GM21737 (cell line): Measurements from ENCODE around the gene RXRA.

Source experiments
- ATAC-seq: cut with Tn5 transposase; IDR thresholded peaks from one replicate; pipeline ENCODE4 v1.9.1; 2021; ENCODE audit warnings: mild to moderate bottlenecking, moderate library complexity; ENCODE audit not compliant: unreplicated experiment

RXRA gene

GRCh38 chr9:134350416-134350994 lies 24.2 kb downstream of the RXRA start:
- ATAC-seq: no peak

DNA sequence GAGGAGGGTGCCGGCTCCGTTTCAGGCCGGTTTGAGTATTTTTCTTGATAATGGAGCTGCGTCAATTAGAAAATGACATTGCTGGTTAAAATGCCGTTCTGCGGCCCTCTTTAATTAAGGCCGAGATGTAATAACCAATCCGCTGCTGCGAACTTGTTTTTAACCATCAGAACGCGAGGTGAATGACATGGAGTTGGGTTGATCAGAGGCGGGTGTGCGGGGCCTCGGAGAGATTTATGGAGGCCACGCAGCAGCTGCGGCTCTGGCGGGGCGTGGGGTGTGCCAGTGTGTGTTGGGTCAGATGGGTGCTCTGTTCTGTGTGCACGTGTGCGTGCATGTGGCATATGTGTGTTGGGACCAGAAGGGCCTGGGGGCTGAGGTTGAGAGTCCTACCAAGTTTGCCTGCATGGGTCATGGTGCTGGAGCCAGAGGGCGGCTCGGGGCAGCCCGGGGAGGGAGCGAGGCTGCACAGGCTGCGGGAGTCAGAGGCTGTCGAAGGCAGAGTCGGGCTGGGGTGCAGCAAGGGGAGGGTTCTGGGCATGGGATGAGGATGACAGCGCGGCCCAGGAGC lies 25.4 kb downstream of the RXRA start:
- ATAC-seq: no peak

DNA sequence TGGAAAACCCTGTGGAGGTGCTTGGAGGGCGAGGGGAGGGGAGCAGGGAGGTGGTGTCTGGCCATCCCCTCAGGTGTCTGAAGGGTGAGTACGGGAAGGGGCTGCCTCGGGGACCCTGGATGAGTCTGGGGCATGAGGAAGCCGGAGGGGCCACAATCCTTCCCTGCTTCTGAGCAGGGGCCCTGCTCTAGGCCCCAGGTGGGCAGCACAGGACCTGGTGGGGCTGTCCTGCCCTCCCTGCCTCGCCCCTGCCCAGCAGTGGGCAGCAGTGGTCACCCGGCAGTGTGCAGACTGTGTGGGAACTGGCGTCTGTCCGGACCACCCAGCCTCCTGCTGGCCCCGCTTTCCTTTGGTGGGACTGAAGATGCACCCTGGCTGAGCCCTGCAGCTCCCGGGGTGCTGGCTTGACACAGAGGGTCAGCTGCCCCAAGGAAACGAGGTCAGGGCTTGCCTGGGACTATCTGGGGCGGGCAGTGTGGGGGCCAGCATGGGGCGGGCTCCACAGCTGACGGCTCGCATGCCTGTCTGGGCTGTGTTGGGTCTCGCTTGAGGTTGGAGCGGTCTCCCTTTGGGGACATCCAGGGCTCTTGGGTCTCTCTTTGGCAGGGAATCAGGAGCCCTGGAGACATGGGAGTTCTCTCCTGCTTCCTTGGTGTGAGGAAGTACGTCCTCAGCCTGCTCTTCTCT lies 26.1 kb downstream of the RXRA start:
- ATAC-seq: no peak

- ATAC-seq: no peak
These were observed 27.3 kb downstream of the RXRA start for GRCh38 chr9:134353539-134353938.

GRCh38 chr9:134355158-134355557 lies 28.9 kb downstream of the RXRA start:
- ATAC-seq: no peak

DNA sequence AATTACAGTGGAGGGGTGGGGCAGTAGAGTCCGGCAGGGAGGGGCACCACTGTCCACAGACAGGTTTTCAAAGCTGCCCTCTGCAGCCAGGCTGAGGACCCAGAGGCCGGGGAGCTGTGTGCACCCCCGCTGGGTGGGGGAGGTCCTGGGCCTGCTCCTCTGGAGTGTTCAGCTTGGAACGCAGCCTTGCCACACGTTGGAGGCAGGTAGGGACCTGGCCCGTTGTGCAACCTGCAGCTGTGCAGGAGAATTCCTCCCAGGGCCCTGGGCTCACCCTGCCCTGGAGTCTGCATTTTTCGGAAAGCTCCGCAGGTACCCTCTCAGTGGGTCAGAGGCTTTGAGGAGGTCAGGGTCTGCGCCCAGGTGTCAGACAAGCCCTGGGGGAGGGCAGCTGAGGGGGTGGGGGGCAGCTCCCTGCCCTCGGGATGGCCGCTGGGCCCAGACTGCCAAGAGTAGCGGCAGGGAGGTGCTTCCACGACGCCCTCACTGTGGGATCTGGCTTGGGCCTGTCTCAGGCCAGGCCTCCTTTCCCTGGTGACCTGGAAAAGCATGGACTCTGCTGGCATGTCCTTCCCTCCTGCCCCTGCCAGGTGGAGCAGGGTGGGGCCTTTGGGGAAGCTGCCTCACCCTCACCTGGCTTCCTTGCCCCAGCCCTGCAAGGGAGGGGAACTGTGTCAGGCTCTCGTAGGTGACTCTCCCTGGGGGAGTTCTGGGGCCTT lies 29.5 kb downstream of the RXRA start:
- ATAC-seq: no peak

DNA sequence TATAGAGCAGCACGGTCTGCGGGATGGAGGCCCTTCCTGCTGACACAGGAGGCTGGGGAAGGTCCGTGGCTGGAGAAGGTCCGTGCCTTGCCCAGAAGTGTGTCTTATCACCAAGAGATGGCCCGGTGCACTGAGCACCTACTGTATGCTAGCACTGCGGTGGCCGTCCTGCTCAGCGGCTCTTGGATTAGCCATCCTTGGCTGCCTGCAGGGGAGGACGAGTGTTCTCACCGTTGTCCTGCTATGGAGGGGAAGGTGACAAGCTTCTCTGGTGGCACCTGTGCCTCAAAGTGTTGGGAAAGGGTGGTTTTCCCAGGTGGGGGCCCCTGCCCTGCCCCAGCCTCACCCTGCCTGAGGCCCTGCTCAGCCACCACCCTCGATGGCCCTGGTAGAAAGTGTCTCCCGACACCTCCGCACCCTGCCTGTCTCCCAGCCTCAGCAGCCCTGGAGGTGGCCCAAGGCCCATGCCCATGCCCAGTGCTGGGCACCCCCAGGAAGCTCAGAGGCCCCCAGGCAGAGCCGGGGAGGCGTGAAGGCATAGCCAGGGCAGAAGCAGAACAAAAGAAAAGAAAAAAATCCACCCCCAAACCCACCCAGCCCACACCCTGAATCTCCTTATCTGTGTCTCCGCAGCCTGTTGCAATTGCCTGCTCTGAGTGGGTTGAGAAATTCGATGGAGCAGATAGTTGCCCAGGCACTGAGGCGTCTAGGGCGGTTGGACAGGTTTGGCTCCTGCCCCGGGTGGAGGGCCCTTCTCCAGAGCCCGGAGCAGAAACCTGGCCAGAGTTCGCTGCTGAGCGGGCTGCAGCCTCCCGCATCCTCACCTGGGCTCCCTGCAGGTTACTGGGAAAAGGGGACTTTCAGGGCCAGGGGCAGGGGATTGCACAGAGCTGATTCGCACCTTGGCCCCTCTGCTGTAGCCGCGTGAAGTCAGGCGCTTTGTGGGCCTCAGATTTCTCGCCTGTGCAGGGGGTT lies 30.5 kb downstream of the RXRA start:
- no peak for ATAC-seq

DNA sequence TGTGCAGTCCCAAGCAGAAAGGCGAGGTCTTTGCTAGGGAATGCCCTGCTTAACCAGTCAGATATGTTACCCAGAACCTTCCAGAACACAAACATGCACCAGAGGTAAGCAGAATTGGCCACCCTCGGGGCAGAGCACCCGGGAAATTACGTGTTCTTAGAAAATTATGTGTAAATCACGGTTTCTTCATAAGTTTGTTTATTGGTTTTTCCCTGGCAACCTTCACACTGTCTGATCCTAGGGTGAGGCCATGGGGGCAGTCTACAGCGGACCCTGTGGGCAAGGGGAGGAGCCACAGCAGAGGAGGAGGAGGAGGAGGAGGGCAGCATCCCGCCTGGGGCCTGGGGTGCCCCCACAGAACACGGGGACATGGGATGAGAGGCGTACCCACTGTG lies 31.4 kb downstream of the RXRA start:
- no peak for ATAC-seq

DNA sequence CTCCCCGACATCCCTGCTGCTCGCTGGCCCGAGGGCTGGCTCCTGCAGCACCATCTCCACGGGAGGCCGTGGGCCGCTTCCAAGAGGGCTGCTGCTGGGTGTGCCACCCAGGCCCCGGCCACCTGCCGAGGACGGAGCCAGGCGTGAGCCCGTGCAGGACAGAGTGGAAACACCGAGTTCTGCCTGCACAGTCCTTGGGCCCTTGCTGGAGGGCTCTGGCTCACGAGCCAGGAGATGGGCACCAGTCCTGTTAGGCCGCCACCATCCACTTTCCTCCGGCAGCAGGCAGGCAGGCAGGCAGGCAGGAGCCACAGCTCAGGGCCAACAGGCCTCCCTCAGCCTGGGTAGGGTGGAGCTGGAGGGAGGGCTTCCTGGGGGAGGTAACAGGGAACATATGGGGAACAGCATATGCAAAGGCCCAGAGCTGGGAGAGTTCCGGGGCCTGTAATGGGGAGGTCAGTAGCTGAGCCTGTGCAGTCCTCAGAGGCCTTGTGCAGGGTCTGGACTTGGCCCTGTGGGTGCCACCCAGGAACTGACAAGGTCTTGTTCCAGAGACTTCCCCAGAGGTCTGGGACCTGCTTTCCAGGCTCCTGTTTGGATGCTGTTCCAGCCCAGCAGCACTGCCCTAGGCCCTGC lies 31.9 kb downstream of the RXRA start:
- ATAC-seq: no peak

DNA sequence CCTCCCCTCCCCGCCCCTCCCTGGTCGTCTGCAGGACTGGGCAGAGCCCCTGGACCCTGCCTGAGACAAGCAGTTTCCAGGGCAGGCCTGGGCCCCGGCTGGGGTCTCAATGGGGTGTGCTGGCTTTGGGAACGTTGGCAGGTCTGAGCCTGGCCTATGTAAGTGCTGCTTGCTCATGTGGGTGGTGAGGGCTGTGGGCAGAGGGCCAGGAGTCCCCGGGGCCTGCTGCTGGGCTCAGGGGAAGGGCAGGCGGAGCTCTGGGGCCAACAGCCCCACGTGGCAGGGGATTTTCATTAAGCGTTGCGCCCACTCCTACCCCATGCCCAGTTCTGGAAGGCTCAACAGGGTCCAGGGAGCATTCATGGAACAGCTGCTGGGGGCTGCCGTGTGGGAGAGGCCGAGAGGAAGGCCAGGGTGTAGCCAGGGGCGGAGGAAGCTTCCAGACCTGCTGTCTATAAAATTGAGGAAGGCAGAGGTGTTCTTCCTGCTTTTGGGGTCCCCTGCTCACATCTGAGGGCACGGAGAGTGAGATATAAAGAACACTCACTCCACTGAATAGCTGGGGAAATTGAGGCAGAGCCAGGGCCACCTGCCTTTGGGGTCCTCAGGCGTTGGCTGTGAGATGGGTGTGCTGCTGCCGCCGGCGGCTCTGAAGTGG lies 32.5 kb downstream of the RXRA start:
- no peak for ATAC-seq

DNA sequence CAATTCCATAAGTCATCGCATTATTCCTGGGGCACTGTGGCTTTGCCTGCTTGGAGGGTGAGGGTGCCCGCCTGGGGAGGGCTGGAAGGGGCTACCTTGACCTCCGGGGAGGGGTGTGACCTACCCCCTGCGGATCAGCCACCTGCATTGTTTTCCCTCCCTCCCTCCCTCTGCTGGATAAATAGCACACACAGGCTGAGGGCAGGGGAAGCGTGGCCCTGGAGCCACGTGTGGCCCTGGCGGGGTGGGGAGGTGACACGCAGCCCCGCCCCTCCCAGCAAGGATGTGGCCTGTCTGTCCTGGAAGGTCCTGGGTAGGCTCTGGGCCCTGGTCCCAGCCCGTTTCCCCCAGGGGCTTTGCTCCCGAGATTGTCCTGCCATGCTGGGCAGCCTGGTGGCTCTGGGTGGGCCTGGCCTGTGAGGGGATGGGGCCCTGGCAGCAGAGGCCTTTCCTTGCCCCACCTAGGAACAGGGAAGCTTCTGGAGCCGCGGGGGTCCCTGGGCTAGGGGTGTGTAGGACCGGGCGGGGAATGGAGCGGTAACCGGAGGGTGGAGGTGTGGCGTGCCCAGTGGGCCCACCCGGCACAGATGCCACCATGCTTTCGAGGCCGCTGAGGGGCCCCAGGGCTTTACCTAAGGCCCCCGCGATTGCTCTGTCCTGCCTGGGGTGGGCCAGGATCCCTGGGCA lies 33.4 kb downstream of the RXRA start:
- ATAC-seq: no peak

DNA sequence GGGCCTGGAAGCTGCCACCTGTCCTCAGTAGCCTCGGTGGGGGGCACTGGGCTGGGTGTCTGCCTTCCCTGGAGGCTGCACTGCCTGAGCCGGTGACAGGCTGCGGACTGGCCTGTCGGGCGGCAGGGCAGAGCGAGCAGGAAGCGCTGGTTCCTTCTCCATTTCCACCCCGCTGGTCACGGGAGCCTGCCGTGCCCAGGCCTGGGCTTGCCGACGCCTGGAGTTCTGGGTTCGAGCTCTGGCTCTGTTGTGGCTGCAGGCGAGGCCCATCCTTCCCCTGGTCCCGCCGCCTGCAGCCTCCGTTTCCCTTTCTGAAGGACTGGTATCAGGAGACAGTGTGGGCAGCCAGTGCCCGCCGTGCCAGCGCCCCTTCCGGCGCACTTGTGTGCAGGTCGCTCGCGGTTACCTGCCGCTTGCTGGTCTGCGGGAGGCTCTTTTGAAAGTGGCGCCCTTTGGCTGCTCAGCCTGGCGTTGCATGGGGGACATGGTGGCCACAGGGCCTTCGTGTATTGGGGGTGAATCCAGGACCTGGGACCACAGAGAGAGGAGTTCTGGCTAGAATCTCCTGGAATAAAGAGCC lies 34.0 kb downstream of the RXRA start:
- ATAC-seq: no peak

- no peak for ATAC-seq
These were observed 34.6 kb downstream of the RXRA start for GRCh38 chr9:134360897-134361296.

DNA sequence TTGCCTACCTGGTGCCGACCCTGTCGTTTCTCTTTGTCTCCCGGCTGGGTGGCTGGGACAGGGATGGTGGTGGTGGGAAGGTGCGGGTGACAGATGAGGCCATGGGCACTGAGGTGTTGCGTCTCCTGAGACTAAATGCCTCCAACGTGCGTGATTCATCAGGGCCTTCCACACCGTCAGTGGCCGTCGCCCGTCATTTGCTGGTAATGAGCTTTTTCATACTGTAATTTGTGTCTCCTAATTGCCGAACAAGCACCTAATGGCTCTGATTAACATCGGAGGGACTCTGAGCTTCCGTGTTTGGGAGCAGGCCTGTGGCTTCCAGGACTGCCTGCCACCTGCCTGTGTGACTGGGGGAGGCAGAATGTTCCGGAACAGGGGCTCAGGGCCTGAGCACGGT lies 35.2 kb downstream of the RXRA start:
- ATAC-seq: no peak

DNA sequence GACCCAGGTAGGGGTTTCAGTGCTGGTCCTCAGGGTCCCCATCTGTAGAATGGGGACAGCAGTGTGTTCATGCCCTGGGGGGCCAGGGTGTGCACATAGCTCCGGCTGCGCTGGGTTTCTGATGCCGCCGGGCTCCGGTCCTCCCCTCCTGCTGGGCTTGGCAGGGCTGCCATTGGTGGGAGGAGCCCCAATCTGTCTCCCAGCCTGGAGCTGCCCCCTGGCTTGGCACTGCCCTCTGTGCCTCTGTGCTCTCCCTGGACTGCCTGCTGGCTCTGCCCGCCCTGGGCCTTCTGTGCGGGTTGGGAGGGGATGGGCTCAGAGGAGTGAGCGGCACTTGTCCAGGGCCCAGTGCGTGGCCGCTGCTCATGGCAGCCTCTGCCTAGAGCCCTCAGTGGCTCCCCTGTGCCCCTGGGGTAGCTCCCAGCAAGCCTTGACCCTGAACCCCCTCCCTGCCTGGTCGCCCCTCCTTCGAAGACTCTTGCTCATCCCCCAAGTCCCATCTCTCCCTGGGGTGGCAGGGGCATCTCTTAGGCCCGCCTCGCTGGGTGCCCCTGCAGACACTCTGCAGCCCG lies 35.7 kb downstream of the RXRA start:
- no peak for ATAC-seq

DNA sequence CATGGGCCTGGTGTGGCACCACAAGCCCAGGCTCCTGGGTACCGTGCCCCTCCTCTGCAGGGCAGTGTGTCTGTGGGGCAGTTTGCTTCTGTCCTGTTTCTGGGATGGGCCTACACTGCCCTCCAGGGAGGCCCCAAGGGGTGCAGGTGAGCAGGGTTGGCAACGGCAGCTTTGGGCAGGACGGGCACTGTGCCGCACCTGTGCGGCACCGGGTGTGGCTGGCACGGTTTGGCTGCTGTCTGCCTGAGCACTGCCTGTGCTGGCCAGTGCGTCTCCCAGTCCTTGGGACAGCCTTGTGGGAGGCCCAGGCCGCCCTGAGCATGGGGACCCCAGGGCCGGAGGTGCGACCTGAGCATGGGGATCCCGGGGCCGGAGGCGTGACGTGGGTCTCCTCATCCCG lies 37.2 kb downstream of the RXRA start:
- ATAC-seq: no peak

- ATAC-seq: no peak
These were observed 38.3 kb downstream of the RXRA start for GRCh38 chr9:134364391-134365114.

- no peak for ATAC-seq
These were observed 38.9 kb downstream of the RXRA start for GRCh38 chr9:134365115-134365596.
